HG03432 (cell line): ENCODE data around the gene CREB3.

Experiments
- ATAC-seq: cut with Tn5 transposase; IDR thresholded peaks from one replicate; pipeline ENCODE4 v1.9.1; 2021; ENCODE audit warnings: mild to moderate bottlenecking, moderate library complexity; ENCODE audit not compliant: unreplicated experiment

The CREB3 gene

DNA sequence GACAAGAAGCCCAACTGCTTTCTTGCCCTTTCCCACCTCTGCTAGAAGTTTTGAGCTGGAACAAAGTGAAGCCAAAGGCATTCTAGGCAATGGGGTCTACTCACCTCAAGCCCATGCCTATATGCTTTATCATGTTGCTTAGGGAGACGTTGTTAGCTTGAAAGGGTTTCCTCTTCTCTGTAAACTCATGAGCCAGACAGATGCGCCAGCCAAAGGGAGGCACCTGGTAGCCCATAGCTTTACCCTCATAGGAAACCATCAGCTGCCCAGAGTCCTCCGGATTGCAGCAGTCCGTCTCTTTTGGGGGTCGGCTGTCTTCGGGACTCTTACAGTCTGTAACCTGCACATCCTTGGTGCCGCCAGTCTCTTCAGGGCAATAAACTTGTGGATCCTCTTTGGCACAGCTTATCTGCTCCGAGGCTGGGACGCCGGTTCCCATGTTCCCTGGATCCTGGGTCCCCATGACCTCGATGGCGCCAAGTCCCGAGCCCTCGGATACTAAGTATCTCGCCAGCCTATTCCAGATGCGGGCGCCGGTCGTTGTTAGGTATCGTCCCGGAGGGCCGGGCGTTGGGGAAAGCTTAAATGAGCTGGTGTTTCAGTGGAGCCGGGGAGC, 15.9 kb downstream of the CREB3 start:
- ATAC-seq = no peak

DNA sequence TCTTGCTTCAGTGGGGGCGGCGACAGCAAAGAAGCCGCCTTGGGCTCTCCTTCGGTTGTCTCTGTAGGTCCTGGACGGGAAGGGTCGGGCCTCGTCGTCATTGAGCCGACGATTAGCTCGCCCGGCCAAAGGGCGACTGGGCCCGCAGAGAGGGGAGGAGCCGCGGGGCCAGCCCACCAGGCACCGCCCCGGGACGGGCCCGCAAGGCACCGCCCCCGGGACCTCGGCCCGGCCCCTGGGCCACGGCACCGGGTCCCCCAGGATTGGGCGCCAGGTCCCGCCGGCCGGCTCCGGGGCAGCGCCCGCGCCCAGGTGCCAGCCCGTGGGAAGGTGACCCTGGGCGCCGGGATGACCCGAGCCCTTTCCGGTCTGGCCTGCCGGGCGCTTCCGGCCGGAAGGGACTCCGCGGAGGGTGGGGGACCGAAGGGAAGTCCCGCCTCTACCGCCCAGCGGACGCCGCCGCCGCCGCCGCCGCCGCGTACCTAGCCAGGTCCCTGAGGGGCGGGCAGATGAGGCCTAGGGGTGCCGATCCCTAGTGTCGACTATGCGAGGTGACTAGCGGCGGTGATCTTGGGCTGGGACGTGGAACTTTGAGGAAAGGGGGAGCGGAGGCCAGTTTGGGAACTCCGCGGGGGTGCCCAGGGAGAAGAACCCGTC, 16.5 kb downstream of the CREB3 start, which contains the start of the genes GBA2 and RGP1:
Gene GBA2, minus strand, starts transcription at position 371 of the 657 bp plus-strand sequence. CDS start 524 bp downstream, outside the sequence.
Gene RGP1, plus strand, starts transcription at position 430 of the 657 bp plus-strand sequence. CDS start 469 bp downstream, outside the sequence.
- ATAC-seq = peak; percentile 89

- ATAC-seq = peak; percentile 32
These were observed 17.2 kb downstream of the CREB3 start for GRCh38 chr9:35749515-35750255.

DNA sequence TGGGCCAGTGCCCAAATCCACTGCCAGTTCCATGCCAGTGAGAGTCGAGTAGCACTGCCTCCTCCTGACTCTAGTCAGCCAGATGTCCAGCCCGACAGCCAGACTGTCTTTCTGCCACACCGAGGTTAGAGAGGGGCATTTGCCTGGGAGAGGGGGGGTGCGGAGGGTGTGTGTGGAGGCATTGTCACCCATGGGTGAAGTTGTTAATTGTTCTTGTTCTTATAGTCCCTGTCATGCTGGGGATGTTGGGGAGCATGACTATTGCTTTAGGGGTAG, 17.7 kb downstream of the CREB3 start:
- ATAC-seq = no peak

DNA sequence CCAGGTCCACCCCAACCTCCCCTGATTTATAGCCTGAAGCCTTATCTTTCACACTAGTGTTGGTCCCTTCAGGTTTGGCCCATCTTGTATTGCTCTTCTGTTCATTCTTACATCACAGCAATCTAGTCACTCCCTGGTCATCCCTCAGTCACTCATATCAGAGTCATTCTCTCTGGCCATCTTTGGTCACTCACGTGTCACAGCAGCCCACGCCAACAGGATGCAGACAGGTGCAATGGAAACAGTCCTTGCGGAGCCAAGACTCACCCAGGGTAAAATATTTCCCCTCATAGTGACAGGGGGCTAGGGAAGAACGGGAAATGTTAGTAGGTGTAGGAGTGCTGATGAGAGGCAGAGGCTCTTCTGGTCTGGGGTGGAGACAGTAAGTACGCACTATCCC, 21.0 kb downstream of the CREB3 start:
- ATAC-seq = no peak

- no peak for ATAC-seq
These were observed 21.8 kb downstream of the CREB3 start, which contains the start of gene MSMP for GRCh38 chr9:35754264-35754663. TSS of gene MSMP (minus strand) at chr9:35754276. CDS start at chr9:35754129, 147 bp downstream.

DNA sequence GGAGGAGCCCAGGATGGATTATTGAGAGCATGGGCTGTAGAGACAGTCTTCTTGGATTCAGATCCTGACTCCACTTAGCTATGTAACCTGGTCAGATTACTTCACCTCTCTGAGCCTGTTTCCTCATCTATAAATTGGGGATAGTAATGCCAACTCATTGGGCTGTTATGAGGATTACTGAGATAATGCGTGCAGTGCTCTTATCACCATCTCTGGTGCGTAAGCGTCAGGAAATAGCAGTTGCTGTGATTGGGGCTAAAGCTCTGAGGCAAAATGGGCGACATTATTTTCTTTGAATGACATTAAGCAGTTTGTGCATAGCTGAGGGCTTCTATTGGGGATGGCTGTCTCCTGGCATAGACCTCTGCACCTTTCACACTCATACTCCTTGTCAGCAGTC, 22.6 kb downstream of the CREB3 start:
- no peak for ATAC-seq

- ATAC-seq = peak; percentile 72
These were observed 24.1 kb downstream of the CREB3 start for GRCh38 chr9:35756275-35757225.

DNA sequence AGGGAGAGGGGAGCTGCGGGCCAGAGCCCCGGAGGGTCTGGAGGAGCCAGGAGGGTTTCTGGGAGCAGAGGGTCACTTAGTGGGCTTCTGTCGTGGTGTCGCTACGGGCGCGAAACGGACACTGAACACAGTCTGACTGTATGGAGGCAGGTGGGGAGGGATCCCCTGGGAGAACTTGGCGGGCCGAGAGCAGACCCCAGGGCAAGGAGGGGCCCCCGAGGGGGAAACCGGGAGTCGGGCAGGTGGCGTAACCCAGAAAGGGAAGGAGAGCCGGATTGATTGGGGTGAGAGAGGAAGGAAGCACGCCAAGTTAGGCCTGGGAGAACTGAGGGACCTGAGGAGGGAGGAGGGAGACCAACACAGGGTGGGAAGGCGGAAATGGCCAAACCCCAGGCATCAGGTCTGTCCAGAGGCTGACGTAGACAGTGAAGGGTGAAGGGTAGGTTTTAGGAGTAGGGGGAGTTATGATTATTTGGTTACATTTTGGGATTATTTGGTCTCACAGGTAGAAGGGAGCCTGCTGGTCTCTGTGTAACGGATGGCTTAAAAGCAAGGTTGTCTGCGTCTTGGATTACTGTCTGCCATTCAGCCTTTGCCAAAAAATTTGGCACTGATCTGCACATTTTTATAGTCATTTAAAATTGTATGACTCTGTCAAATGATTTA, 24.9 kb downstream of the CREB3 start:
- peak; percentile 48 for ATAC-seq

DNA sequence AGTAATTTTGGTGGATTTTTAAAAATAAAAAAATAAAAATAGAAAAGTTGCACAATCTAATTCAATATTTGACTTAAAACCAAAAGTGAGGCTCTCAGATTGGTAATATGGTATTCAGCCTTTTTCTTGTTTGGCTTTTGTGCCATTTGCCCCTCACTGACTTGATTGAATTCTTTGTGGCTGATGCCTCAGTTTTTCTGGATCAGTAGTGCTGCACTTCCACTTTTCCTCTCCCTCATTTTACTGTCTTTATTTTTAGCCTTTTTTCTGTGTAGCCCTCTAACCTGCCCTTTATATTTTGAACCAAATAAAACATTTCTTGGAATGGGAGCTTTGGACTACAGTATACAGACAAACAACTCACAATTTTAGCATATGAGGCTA, 25.4 kb downstream of the CREB3 start:
- ATAC-seq = no peak

- no peak for ATAC-seq
These were observed 26.1 kb downstream of the CREB3 start for GRCh38 chr9:35758475-35759050.

- no peak for ATAC-seq
These were observed 27.3 kb downstream of the CREB3 start for GRCh38 chr9:35759795-35760194.

DNA sequence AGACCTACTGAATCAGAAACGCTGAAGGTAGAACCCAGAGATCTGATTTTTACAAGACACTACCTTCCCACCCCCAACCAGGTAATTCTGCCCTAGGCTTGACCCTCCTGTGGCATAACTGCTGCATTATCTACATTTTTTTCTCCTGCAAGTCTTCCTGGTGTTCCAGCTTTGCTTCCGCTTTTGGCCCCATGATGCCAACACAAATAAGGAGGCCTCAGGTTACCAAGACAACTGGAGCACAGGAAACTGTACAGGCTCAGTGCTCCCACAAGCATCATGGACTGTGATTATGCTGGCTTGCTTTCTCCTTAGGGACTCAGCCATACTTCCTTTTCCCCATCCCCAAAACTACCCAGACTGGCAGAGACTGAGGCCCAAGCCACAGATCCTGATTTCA, 28.2 kb downstream of the CREB3 start:
- ATAC-seq = no peak

DNA sequence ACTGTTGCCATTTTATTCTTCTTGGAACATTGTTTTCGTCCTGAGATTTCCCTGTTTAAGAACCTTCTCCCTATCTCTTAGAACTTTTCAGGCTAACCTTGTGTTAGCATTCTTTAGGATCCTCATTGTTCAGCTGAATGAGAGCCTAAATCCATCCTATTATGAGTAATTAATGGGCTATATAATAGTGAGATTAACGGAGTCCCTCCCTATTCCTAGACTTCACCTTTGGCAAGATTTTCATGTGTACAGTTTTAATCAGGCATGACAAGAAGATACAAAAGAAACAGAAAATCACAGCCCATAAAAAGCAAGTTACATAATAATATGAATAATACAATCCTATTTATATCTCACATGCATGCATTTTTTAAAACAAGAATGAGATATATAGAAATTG, 30.7 kb downstream of the CREB3 start:
- ATAC-seq = no peak

- no peak for ATAC-seq
These were observed 31.3 kb downstream of the CREB3 start for GRCh38 chr9:35763803-35764202.

DNA sequence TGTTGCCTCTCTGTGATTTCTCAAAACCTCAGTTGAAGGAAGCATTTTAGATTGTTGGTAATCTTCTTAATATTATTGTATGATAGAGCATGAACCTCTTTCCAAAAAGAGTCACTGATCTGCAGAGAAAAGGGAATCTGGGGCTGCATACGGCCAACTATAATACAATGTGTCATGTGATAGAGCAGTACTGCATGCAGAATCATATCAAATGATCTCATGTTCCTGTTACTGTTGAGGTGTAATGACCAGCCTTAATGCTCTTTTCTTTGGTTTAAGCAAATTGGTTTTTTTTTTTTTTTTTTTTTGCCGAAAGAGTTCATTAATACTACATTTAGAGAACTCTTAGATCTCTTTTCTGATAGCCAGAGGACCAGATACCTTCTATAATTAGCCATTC, 34.5 kb downstream of the CREB3 start:
- no peak for ATAC-seq

GRCh38 chr9:35767458-35767857, 35.0 kb downstream of the CREB3 start:
- no peak for ATAC-seq

DNA sequence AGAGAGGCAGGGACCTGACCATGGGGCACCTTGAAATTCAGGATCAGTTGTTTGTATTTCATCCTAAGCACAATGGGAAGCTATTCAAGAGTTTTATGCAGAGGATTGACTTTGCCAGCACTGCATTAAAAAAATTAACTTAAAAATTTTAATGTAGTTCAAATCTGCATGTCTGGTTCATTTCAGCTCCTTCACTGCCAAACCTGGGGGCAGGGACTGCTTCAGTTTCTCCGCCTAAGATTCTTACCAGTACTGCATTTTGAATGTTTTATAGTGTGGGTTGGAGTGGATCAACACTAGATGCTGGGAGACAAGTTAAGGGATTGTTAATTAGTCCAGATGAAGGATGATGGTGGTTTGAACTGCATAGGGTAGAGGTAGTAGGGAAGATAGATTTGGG, 37.3 kb downstream of the CREB3 start:
- no peak for ATAC-seq

DNA sequence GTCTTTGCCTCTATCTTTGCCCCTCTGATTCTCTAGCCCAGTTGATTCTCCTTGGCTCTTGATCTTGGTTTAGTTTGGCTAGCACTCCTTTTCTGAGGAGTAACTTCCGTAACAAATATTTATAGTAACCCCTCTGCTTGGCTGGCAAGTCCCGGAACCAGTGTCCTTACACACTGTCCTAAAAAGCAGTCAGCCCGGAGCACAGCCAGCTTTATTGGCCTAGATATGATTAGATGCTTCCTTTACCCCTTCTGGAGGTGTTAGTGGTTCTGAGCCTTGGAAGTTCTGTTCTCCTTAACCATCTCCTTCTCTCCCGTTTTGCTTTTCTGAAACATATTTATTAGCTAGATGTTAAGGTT, 38.6 kb downstream of the CREB3 start:
- no peak for ATAC-seq

DNA sequence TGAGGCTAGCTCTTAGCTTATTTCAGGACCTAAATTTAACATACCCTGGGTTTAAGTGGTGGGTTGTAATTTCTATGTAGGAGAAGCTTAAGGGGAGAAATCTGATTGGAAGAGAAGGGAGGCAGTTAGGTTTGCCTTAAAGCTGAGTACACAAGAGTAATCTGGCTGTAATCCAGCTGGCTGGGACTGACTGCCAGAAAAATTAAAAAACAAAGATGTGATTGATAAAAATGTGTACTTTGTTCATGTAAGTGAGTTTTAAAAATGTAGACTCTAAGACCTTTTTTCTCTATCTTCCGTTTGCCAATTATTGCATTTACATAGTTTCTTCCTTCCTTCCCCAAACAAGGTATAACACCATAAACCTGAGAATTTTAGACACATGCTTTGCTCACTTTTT, 39.1 kb downstream of the CREB3 start:
- ATAC-seq = no peak
